Esophagus squamous epithelium (tissue), 5 donors: ENCODE data around the gene IRF2. TPM values are rescaled to one million over a fixed set of nuclear protein-coding genes. Genes with fewer than 3 reads are reported as not detected.

Experiments used
- DNase-seq: peaks from one replicate; lab custom pipeline; 2025; lab: John Stamatoyannopoulos, UW
- H3K27ac ChIP-seq, 4 donors: fragments of 200-600 bp; sonication (generic); one replicate each; pipeline ENCODE4 v1.5.1; 2016 to 2019; ENCODE audit warnings: mild to moderate bottlenecking in 1 of 4
- H3K27me3 ChIP-seq, 4 donors: fragments of 200-600 bp; sonication (generic); 1 replicate in 3 of 4; 2 replicates in 1 of 4; pipeline versions ENCODE4 v1.5.1 to v1.6.0; 2017 to 2021; ENCODE audit warnings: antibody characterized with exemption in 1 of 4
- H3K36me3 ChIP-seq, 3 donors: fragments of 200-600 bp; sonication (generic); one replicate each; pipeline ENCODE4 v1.5.1; 2016 to 2019
- H3K4me1 ChIP-seq, 3 donors: fragments of 200-600 bp; sonication (generic); one replicate each; pipeline ENCODE4 v1.5.1; 2017 to 2019
- H3K4me3 ChIP-seq, 4 donors: fragments of 200-600 bp; sonication (generic); 1 replicate in 3 of 4; 2 replicates in 1 of 4; pipeline ENCODE4 v1.5.1; 2016 to 2019; ENCODE audit warnings: mild to moderate bottlenecking in 2 of 4, moderate library complexity in 1 of 4
- H3K9me3 ChIP-seq, 3 donors: fragments of 200-600 bp; sonication (generic); one replicate each; pipeline ENCODE4 v1.5.1; 2016 to 2019
- CTCF ChIP-seq, 6 experiments: fragments of 450-650 bp in 4 of 6; fragments of 200-600 bp in 2 of 6; sonication (generic) in 2 of 6; IDR thresholded peaks; one replicate each; pipeline ENCODE4 v1.5.1; 2016 to 2019; ENCODE audit warnings: antibody characterized with exemption in 6 of 6, mild to moderate bottlenecking in 4 of 6, moderate library complexity in 4 of 6
- POLR2A ChIP-seq, 4 donors: fragments of 450-650 bp; IDR thresholded peaks; one replicate each; pipeline ENCODE4 v1.6.1; 2017; ENCODE audit warnings: antibody characterized with exemption in 4 of 4, mild to moderate bottlenecking in 4 of 4, moderate library complexity in 3 of 4
- WGBS, 2 donors: methylation state at CpG; one replicate each; pipeline ENCODE4 v1.1.5; 2018; 5-methylcytosine and 5-hydroxymethylcytosine counted together
- intact Hi-C: fragments of 100-400 bp; cut with DNase I; formaldehyde crosslinking; loops from one replicate; pipeline ENCODE4 v1.15.0; 2022
- total RNA-seq, 4 donors: library from RNA; depleted of rRNA; stranded (reverse); fragments of >200 nt; gene quantifications; one replicate each; pipeline ENCODE4 v1.1.0, GENCODE V29; 2016
- donor health status: DM: yes; HTN: yes; CAD: no.

Gene IRF2
- total RNA-seq, 4 donors from 2014 or later, result 16.6 to 30.2 (median 23.4) TPM

GRCh38 chr4:184358521-184359232, 115.7 kb downstream of the IRF2 start:
- no peak overlapping the region for H3K4me3 ChIP-seq
- H3K4me1 ChIP-seq, result peaks cover 13 to 66% (median 43%) of the 10 kb centered on the region in 3 donors
- no peaks in the 10 kb centered on the region for H3K9me3 ChIP-seq
- H3K27ac ChIP-seq, result no peak overlapping the region
- no peak for TF ChIP-seq CTCF (IDR thresholded peaks at IDR 0.05)
- TF ChIP-seq POLR2A (IDR thresholded peaks at IDR 0.05), result no peak
- H3K36me3 ChIP-seq, result no peaks in the 10 kb centered on the region
- H3K27me3 ChIP-seq, result no peaks in the 10 kb centered on the region
- 84 to 85% methylated on average over 5 of the region's 5 CpGs for WGBS, 2 donors
- DNase-seq, result no peak
- intact Hi-C loops, result no loop called here

GRCh38 chr4:184357772-184358171, 116.6 kb downstream of the IRF2 start:
- no peak for DNase-seq
- no peaks in the 10 kb centered on the region for H3K27me3 ChIP-seq
- WGBS, 2 donors, result 78 to 82% methylated on average over 4 of the region's 4 CpGs
- no peak overlapping the region for H3K27ac ChIP-seq
- H3K9me3 ChIP-seq, result no peaks in the 10 kb centered on the region
- intact Hi-C loops, result no loop called here
- no peak for TF ChIP-seq CTCF (IDR thresholded peaks at IDR 0.05)
- no peak for TF ChIP-seq POLR2A (IDR thresholded peaks at IDR 0.05)
- no peak overlapping the region for H3K4me3 ChIP-seq
- no peaks in the 10 kb centered on the region for H3K36me3 ChIP-seq
- peaks cover 13 to 59% (median 38%) of the 10 kb centered on the region in 3 donors for H3K4me1 ChIP-seq

- H3K36me3 ChIP-seq, result no peaks in the 10 kb centered on the region
- H3K9me3 ChIP-seq, result no peaks in the 10 kb centered on the region
- TF ChIP-seq CTCF (IDR thresholded peaks at IDR 0.05), result no peak
- TF ChIP-seq POLR2A (IDR thresholded peaks at IDR 0.05), result no peak
- intact Hi-C loops, result no loop called here
- H3K4me1 ChIP-seq, result peaks cover 13 to 53% (median 33%) of the 10 kb centered on the region in 3 donors
- no peaks in the 10 kb centered on the region for H3K27me3 ChIP-seq
- H3K27ac ChIP-seq, result peak overlapping the region in 2 of 4 donors; percentile 55 to 72
- no peak overlapping the region for H3K4me3 ChIP-seq
- WGBS, 2 donors, result 100% methylated on average over 1 of the region's 1 CpG
- DNase-seq, result no peak
These were observed 117.2 kb downstream of the IRF2 start for GRCh38 chr4:184357165-184357564.

- TF ChIP-seq CTCF (IDR thresholded peaks at IDR 0.05), result no peak
- no peak for TF ChIP-seq POLR2A (IDR thresholded peaks at IDR 0.05)
- WGBS, 2 donors, result 29 to 60% methylated on average over 1 to 7 of the region's 7 CpGs
- DNase-seq, result no peak
- H3K9me3 ChIP-seq, result no peaks in the 10 kb centered on the region
- no peaks in the 10 kb centered on the region for H3K27me3 ChIP-seq
- intact Hi-C loops, result no loop called here
- no peak overlapping the region for H3K4me3 ChIP-seq
- H3K4me1 ChIP-seq, result peaks cover 13 to 45% (median 25%) of the 10 kb centered on the region in 3 donors
- peak overlapping the region in 3 of 4 donors; percentile 55 to 82 (median 72) for H3K27ac ChIP-seq
- no peaks in the 10 kb centered on the region for H3K36me3 ChIP-seq
These were observed 118.0 kb downstream of the IRF2 start for GRCh38 chr4:184356366-184356765.

GRCh38 chr4:184355857-184356256, 118.5 kb downstream of the IRF2 start:
- Histone ChIP-seq H3K36me3 (no peaks in the 10 kb centered on the region), H3K4me1 (peaks cover 13 to 40% (median 24%) of the 10 kb centered on the region in 3 donors), H3K9me3 (no peaks in the 10 kb centered on the region), H3K27ac (peak overlapping the region; percentile 15 to 82 (median 64)), H3K27me3 (no peaks in the 10 kb centered on the region), H3K4me3 (no peak overlapping the region)
- 41 to 45% methylated on average over 5 of the region's 5 CpGs for WGBS, 2 donors
- no peak for TF ChIP-seq POLR2A (IDR thresholded peaks at IDR 0.05)
- no peak for TF ChIP-seq CTCF (IDR thresholded peaks at IDR 0.05)
- DNase-seq, result no peak
- intact Hi-C loops, result no loop called here
